Measurements from ENCODE around the gene RPAP3. TPM values are rescaled to one million over a fixed set of nuclear protein-coding genes. Genes with fewer than 3 reads are reported as not detected.

The RPAP3 gene
- total RNA-seq, 1 donor from 2014 or later, result 27.7 TPM

DNA sequence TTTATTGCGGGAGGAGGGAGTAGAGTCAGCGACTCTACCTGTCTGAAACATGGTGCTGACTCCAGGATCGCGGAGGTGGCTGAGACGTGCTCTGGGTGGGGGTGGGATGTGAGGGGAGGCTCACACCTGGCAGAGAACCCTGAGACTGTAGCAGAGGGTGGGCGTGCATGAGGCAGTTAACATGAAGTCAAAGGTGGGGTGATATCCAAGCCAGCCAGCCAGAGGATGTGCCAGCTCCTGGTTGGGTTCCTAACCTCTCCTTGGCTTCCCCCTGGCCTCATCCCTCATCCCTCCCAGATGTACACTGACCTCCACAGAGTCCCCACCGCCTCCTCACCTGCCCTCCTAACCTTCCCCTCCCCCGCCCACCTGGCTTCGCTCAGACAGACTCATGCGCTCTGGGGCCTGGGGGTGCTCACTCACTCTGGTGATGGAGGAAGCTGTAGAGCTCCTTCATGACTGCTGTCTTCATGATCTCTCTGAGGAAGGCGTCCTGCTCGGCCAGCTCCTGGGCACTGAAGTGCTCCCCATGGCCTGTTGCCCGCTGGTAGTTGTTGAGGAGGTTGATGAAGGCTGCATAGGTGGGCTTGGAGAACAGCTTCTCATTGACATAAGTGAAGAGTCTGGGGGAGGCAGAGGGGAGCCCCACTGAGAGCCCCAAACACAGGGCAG is 10.2 kb upstream of the RPAP3 start:
- TF ChIP-seq, protein P1, sequence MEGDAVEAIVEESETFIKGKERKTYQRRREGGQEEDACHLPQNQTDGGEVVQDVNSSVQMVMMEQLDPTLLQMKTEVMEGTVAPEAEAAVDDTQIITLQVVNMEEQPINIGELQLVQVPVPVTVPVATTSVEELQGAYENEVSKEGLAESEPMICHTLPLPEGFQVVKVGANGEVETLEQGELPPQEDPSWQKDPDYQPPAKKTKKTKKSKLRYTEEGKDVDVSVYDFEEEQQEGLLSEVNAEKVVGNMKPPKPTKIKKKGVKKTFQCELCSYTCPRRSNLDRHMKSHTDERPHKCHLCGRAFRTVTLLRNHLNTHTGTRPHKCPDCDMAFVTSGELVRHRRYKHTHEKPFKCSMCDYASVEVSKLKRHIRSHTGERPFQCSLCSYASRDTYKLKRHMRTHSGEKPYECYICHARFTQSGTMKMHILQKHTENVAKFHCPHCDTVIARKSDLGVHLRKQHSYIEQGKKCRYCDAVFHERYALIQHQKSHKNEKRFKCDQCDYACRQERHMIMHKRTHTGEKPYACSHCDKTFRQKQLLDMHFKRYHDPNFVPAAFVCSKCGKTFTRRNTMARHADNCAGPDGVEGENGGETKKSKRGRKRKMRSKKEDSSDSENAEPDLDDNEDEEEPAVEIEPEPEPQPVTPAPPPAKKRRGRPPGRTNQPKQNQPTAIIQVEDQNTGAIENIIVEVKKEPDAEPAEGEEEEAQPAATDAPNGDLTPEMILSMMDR (IDR thresholded peaks at IDR 0.05; ENCODE audit: insufficient read depth, low read length, poor library complexity, severe bottlenecking), result no peak
- no peak for DNase-seq (ENCODE audit: low read depth)
- Histone ChIP-seq H3K36me3 (ENCODE audit: control insufficient read depth, insufficient read depth, low read length) (no peaks in the 10 kb centered on the region), H3K27me3 (ENCODE audit: control insufficient read depth, insufficient read depth, low read length) (no peaks in the 10 kb centered on the region), H3K4me3 (ENCODE audit: low read depth, low read length) (no peak overlapping the region)

DNA sequence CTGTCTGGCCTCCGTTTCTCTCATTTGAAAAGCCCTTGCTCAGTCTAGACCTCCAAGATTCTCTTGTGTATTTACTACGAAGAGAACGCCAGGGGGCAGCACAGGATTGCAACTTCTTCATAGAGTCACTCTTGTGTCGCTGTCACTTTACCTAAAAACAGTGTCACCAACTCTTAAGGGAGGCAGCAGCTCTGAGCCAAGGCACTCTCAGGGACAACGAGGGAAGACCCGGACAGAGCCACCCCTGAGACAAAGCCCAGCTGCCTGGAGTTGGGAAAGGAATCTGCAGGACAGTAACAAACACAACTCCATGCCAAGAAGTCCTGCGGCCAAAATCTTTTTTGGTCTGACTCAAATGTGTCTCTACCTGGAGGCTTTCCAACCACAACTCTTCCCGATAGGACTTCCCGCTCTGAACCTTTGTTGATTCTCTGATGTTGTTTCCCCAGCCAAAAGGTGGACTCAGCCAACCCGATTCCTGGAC is 9.6 kb upstream of the RPAP3 start:
- DNase-seq (ENCODE audit: low read depth), result peak; percentile 43
- Histone ChIP-seq H3K27me3 (ENCODE audit: control insufficient read depth, insufficient read depth, low read length) (no peaks in the 10 kb centered on the region), H3K4me3 (ENCODE audit: low read depth, low read length) (no peak overlapping the region), H3K36me3 (ENCODE audit: control insufficient read depth, insufficient read depth, low read length) (no peaks in the 10 kb centered on the region)
- TF ChIP-seq, protein P1 (IDR thresholded peaks at IDR 0.05; ENCODE audit: insufficient read depth, low read length, poor library complexity, severe bottlenecking), result peak; percentile 69

DNA sequence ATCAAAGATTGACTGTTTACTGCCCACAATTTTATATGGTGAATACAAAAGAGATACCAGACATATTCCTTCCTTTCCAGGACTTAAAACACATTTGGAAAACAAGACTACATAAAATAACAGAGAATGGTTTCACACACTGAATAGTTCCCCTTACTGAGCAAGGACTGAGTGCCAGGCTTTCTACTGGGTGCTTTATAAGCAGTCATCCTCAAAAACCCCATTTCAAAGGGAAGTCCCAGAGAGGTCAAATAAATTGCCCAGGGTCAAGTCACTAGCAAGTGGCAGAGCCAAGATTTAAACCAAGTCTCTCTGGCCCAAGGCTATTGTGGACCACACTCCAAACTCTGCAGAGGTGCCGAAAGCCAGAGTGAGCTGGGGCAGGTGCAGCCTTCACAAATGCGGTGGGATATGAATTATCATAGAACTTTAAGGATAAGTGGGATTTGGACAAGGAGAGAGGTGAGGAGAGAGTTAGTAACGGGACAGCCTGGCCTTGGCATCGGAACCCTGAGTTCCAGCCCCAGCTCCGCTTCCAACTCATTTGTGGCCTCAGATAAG is 9.1 kb upstream of the RPAP3 start:
- Histone ChIP-seq H3K36me3 (ENCODE audit: control insufficient read depth, insufficient read depth, low read length) (no peaks in the 10 kb centered on the region), H3K4me3 (ENCODE audit: low read depth, low read length) (no peak overlapping the region), H3K27me3 (ENCODE audit: control insufficient read depth, insufficient read depth, low read length) (no peaks in the 10 kb centered on the region)
- TF ChIP-seq, protein P1 (IDR thresholded peaks at IDR 0.05; ENCODE audit: insufficient read depth, low read length, poor library complexity, severe bottlenecking), result no peak
- DNase-seq (ENCODE audit: low read depth), result no peak

DNA sequence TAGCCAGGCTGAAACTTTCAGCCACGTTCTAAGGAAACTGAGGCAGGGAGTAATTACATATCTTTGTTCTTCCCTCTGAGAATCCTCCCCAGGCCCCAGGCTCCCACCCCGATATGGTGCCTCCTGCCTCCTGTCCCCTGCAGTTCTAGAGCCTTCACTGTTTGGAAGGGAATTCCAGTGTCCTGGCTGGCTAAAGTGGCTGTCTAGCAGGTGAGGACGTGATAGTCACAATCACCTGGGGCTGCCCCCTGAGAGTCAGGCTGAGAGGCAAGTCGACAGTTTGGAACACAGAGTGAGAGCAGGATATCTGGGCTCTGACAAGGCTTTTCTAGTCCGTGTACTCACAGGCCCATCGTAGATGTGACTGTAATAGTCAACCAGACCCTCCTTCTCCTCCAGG is 6.3 kb upstream of the RPAP3 start:
- no peak for DNase-seq (ENCODE audit: low read depth)
- no peak overlapping the region for H3K4me3 ChIP-seq (ENCODE audit: low read depth, low read length)
- no peaks in the 10 kb centered on the region for H3K27me3 ChIP-seq (ENCODE audit: control insufficient read depth, insufficient read depth, low read length)
- H3K36me3 ChIP-seq (ENCODE audit: control insufficient read depth, insufficient read depth, low read length), result no peaks in the 10 kb centered on the region
- TF ChIP-seq, protein P1 (IDR thresholded peaks at IDR 0.05; ENCODE audit: insufficient read depth, low read length, poor library complexity, severe bottlenecking), result no peak

DNA sequence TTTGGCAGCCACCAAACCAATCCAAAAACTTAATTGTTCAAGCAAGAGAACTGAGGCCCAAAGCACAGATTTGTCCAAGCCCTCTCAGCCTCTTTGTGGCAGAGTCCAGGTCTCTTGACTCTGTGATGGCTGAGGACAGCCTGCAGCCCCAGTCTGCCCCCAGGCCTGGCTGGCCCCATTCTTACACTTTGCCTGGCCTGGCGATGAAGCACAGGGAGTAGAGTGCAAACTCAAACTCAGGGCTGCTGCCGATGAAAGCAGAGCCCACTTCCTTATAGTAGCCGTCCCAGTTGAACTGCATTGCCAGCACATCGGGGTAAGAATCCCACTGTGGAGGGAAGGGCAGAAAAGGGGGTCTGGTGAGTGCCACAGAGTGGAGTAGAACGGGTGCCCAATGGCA is 5.6 kb upstream of the RPAP3 start:
- DNase-seq (ENCODE audit: low read depth), result no peak
- no peak overlapping the region for H3K4me3 ChIP-seq (ENCODE audit: low read depth, low read length)
- no peaks in the 10 kb centered on the region for H3K36me3 ChIP-seq (ENCODE audit: control insufficient read depth, insufficient read depth, low read length)
- TF ChIP-seq, protein P1 (IDR thresholded peaks at IDR 0.05; ENCODE audit: insufficient read depth, low read length, poor library complexity, severe bottlenecking), result no peak
- no peaks in the 10 kb centered on the region for H3K27me3 ChIP-seq (ENCODE audit: control insufficient read depth, insufficient read depth, low read length)

Measured in kidney epithelial cell (primary cell).